Fibroblast of lung (primary cell): ENCODE data around the gene WAS. TPM values are rescaled to one million over a fixed set of nuclear protein-coding genes. Genes with fewer than 3 reads are reported as not detected.
"Not testable (repeated sequence)": the region's sequence is repeated elsewhere in the genome, so short reads cannot be mapped to it uniquely, and the experiment has no call there.

Experiments used
- DNase-seq, 2 donors: peaks; one replicate each; pipeline versions ENCODE4 v3.0.0 to v3.0.0-alpha.2; 2010; ENCODE audit warnings: low read depth in 2 of 2
- H2AFZ ChIP-seq: 2 replicates; pipeline ENCODE4 v1.5.1; 2012; ENCODE audit warnings: low read length, control low read depth, inconsistent platforms
- H3K27ac ChIP-seq: 2 replicates; pipeline ENCODE4 v1.5.1; 2011; ENCODE audit warnings: low read length, control low read depth; ENCODE audit not compliant: insufficient read depth
- H3K27me3 ChIP-seq: 2 replicates; pipeline ENCODE4 v1.5.1; 2011; ENCODE audit warnings: mild to moderate bottlenecking, low read length; ENCODE audit not compliant: control insufficient read depth, insufficient read depth
- H3K36me3 ChIP-seq: 2 replicates; pipeline ENCODE4 v1.5.1; 2011; ENCODE audit warnings: low read length; ENCODE audit not compliant: control insufficient read depth, insufficient read depth
- H3K4me1 ChIP-seq: 2 replicates; pipeline ENCODE4 v1.5.1; 2011; ENCODE audit warnings: low read length; ENCODE audit not compliant: control insufficient read depth, insufficient read depth; ENCODE audit errors: extremely low read depth
- H3K4me2 ChIP-seq: 2 replicates; pipeline ENCODE4 v1.5.1; 2011; ENCODE audit warnings: low read length, control low read depth; ENCODE audit not compliant: insufficient read depth; ENCODE audit errors: extremely low read depth
- H3K4me3 ChIP-seq, 4 experiments: fragments of 200-600 bp in 1 of 4; sonication (generic) in 1 of 4; replicated peaks in 1 of 4; 2 replicates each; pipeline ENCODE4 v1.5.1; 2011 to 2016; ENCODE audit warnings: low read length in 4 of 4, low read depth in 3 of 4, mild to moderate bottlenecking in 3 of 4, control low read depth in 2 of 4, inconsistent platforms in 1 of 4, mixed read lengths in 1 of 4; ENCODE audit not compliant: insufficient read depth in 1 of 4; ENCODE audit errors: control extremely low read depth in 1 of 4
- H3K79me2 ChIP-seq: 2 replicates; pipeline ENCODE4 v1.5.1; 2012; ENCODE audit warnings: mild to moderate bottlenecking, low read length, inconsistent platforms; ENCODE audit not compliant: control insufficient read depth, insufficient read depth
- H3K9ac ChIP-seq: 2 replicates; pipeline ENCODE4 v1.5.1; 2011; ENCODE audit warnings: mild to moderate bottlenecking, low read length, control low read depth; ENCODE audit not compliant: insufficient read depth
- H3K9me3 ChIP-seq: 2 replicates; pipeline ENCODE4 v1.5.1; 2012; ENCODE audit warnings: low read depth, low read length; ENCODE audit not compliant: control insufficient read depth, insufficient read depth
- H4K20me1 ChIP-seq: 2 replicates; pipeline ENCODE4 v1.5.1; 2011; ENCODE audit warnings: low read length; ENCODE audit not compliant: control insufficient read depth, insufficient read depth; ENCODE audit errors: extremely low read depth
- EZH2 ChIP-seq: IDR thresholded peaks from 2 replicates; pipeline ENCODE4 v1.5.1; 2012; ENCODE audit warnings: low read length, control low read depth, mild to moderate bottlenecking; ENCODE audit errors: missing control alignments
- polyA plus RNA-seq, 2 donors: library from polyadenylated mRNA; depleted of rRNA in 1 of 2; stranded (reverse) in 1 of 2; unstranded in 1 of 2; fragments of >200 nt; gene quantifications; 2 replicates each; pipeline ENCODE4 v1.2.1, GENCODE V29; 2011 to 2012; ENCODE audit warnings: missing spikeins in 1 of 2
- total RNA-seq: library from RNA; depleted of rRNA; stranded (reverse); fragments of >200 nt; gene quantifications from 2 replicates; pipeline ENCODE4 v1.2.1, GENCODE V29; 2014
- TF ChIP-seq, protein P1 (sequence below), 2 donors: IDR thresholded peaks in 1 of 2; conservative IDR thresholded peaks in 1 of 2; 1 replicate in 1 of 2; 2 replicates in 1 of 2; pipeline ENCODE4 v1.5.1; 2011 to 2012; ENCODE audit warnings: low read length in 2 of 2, control low read depth in 1 of 2, inconsistent platforms in 1 of 2, low read depth in 1 of 2, mild to moderate bottlenecking in 1 of 2

WAS gene
- total and polyA plus RNA-seq, 2 donors (not counting 1 experiment from before 2014, with no cell fraction given): 0.07 to 0.17 TPM

DNA sequence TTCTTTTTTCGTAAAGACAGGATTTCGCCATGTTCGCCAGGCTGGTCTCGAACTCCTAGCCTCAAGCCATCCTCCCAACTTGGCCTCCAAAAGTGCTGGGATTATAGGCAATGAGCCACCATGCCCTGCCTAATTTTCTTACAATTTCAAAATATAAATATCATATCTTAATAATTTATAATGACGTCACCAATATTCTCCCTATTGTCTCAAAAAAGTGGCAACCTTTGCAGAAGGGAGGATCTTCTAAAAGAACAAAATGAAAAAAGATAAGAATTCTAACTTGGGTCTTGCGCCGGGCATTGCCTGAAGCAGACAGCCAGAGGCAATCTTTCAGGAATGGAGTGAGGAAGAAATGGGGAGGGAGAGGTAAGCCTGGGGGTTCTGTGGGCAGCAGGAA is 37.9 kb upstream of the WAS start:
- Histone ChIP-seq H3K36me3 (no peaks in the 10 kb centered on the region), H2AFZ (no peak overlapping the region), H3K4me2 (no peak overlapping the region), H3K4me1 (no peaks in the 10 kb centered on the region), H3K79me2 (no peaks in the 10 kb centered on the region), H3K27me3 (no peaks in the 10 kb centered on the region), H3K27ac (no peak overlapping the region), H3K9ac (no peak overlapping the region), H3K4me3 (no peak overlapping the region), H4K20me1 (no peaks in the 10 kb centered on the region), H3K9me3 (no peaks in the 10 kb centered on the region)
- TF ChIP-seq EZH2: no peak
- TF ChIP-seq, protein P1, sequence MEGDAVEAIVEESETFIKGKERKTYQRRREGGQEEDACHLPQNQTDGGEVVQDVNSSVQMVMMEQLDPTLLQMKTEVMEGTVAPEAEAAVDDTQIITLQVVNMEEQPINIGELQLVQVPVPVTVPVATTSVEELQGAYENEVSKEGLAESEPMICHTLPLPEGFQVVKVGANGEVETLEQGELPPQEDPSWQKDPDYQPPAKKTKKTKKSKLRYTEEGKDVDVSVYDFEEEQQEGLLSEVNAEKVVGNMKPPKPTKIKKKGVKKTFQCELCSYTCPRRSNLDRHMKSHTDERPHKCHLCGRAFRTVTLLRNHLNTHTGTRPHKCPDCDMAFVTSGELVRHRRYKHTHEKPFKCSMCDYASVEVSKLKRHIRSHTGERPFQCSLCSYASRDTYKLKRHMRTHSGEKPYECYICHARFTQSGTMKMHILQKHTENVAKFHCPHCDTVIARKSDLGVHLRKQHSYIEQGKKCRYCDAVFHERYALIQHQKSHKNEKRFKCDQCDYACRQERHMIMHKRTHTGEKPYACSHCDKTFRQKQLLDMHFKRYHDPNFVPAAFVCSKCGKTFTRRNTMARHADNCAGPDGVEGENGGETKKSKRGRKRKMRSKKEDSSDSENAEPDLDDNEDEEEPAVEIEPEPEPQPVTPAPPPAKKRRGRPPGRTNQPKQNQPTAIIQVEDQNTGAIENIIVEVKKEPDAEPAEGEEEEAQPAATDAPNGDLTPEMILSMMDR (conservative IDR thresholded peaks at IDR 0.05 in 1 of 2, IDR thresholded peaks at IDR 0.05 in 1 of 2; ENCODE audit: low read depth in 1 of 2, low read length in 2 of 2): no peak
- no peak for DNase-seq

DNA sequence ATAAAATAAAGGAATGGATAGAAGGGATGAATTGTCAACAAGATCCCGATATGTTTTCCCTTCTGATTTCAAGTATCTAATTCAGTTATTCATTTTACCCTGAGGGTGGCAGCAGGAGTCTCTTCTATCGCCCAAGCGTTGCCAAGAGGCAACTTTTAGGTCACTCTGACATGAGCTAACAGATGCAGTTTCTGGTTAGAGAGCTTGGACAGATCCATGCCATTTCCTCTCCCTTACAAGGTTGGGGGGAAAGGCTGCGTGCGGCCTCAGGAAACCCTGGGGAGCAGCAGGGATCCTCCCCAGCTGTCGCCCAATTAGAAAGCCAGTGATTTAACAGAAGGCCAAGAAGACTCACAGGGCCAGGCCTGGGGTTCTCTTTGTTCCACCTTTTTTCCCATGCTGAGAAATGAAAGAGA is 35.3 kb upstream of the WAS start:
- TF ChIP-seq, protein P1 (conservative IDR thresholded peaks at IDR 0.05 in 1 of 2, IDR thresholded peaks at IDR 0.05 in 1 of 2; ENCODE audit: low read depth in 1 of 2, low read length in 2 of 2): peak; percentile 22 to 32
- no peak for TF ChIP-seq EZH2
- Histone ChIP-seq H3K4me2 (no peak overlapping the region), H3K36me3 (no peaks in the 10 kb centered on the region), H3K9me3 (no peaks in the 10 kb centered on the region), H3K9ac (no peak overlapping the region), H3K27me3 (no peaks in the 10 kb centered on the region), H3K4me1 (no peaks in the 10 kb centered on the region), H3K4me3 (no peak overlapping the region), H3K27ac (no peak overlapping the region), H2AFZ (no peak overlapping the region), H3K79me2 (no peaks in the 10 kb centered on the region), H4K20me1 (no peaks in the 10 kb centered on the region)
- peak; percentile 46 to 71 for DNase-seq

DNA sequence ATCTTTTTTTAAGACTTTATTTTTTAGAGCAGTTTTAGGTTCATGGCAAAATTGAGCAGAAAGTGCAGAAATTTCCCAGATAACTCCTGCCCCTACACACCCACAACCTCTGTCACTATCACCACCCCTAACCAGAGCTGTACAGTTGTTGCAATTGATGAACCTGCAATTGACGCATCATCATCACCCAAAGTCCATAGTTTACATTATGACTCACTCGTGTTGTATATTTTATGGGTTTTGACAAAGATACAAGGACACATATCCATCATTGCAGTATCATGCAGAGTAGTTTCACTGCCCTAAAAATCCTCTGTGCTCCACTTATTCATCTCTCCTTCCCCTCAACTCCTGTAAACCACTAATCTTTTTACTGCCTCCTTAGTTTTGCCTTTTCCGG is 34.5 kb upstream of the WAS start:
- no peaks in the 10 kb centered on the region for H3K36me3 ChIP-seq
- peak in 1 of 2 donors; percentile 24 for DNase-seq
- no peaks in the 10 kb centered on the region for H3K9me3 ChIP-seq
- no peaks in the 10 kb centered on the region for H4K20me1 ChIP-seq
- H3K4me2 ChIP-seq: no peak overlapping the region
- H3K79me2 ChIP-seq: no peaks in the 10 kb centered on the region
- no peaks in the 10 kb centered on the region for H3K4me1 ChIP-seq
- no peaks in the 10 kb centered on the region for H3K27me3 ChIP-seq
- no peak overlapping the region for H2AFZ ChIP-seq
- no peak overlapping the region for H3K9ac ChIP-seq
- no peak overlapping the region for H3K4me3 ChIP-seq
- no peak for TF ChIP-seq EZH2
- H3K27ac ChIP-seq: no peak overlapping the region

DNA sequence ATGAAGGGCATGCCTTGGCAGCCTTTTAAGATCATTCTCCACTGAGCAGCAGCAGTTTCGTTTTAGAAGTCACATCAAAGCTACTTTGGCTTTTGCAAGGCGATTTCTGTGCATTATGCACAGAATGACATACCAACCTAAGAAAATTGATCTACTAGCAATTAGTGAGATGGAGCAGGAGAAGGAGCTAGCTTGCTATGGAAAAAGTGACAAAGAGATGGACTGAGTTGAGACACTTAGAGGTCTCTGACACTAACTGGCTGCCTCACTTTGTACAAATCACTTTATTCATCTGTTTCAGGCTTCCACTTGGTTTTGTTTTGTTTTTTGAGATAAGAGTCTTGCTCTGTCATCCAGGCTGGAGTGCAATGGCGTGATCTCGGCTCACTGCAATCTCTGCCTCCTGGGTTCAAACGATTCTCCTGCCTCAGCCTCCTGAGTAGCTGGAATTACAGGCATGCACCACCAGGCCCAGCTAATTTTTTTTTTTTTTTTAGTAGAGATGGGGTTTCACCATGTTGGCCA is 31.5 kb upstream of the WAS start:
- not testable (repeated sequence) for H2AFZ ChIP-seq, H4K20me1 ChIP-seq, H3K36me3 ChIP-seq, H3K79me2 ChIP-seq, DNase-seq, H3K4me2 ChIP-seq, H3K9me3 ChIP-seq, H3K27me3 ChIP-seq, H3K9ac ChIP-seq, H3K4me1 ChIP-seq, H3K4me3 ChIP-seq, H3K27ac ChIP-seq

DNA sequence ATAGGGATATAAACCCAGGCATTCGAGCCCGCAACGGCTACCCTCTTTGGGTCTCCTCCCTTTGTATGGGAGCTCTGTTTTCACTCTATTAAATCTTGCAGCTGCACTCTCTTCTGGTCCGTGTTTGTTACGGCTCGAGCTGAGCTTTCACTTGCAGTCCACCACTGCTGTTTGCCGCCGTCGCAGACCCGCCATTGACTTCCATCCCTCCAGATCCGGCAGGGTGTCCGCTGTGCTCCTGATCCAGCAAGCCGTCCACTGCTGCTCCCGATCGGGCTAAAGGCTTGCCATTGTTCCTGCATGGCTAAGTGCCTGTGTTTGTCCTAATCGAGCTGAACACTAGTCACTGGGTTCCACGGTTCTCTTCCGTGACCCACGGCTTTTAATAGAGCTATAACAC is 28.9 kb upstream of the WAS start:
- H2AFZ ChIP-seq, H3K36me3 ChIP-seq, H3K9me3 ChIP-seq, H3K9ac ChIP-seq, H4K20me1 ChIP-seq, H3K27ac ChIP-seq, H3K4me3 ChIP-seq, H3K27me3 ChIP-seq, H3K4me1 ChIP-seq, DNase-seq, H3K4me2 ChIP-seq, H3K79me2 ChIP-seq: not testable (repeated sequence)
